Frontal cortex (tissue), 4 donors: ENCODE measurements around the gene VKORC1. TPM values are rescaled to one million over a fixed set of nuclear protein-coding genes. Genes with fewer than 3 reads are reported as not detected.

Experiments used
- DNase-seq, 2 donors: peaks; one replicate each; pipeline ENCODE4 v3.0.0; 2012; ENCODE audit warnings: low spot score in 2 of 2
- FAIRE-seq: peaks from 2 replicates; lab custom pipeline; 2012; peaks lifted over from hg19 to GRCh38; lab: Jason Lieb, UNC
- total RNA-seq: library from RNA; depleted of rRNA; stranded (reverse); fragments of >200 nt; gene quantifications from one replicate; pipeline ENCODE4 v1.2.3, GENCODE V29; 2014
- donor health status: control.
- donor health status: control.
- donor health status: control.

The VKORC1 gene
- total RNA-seq, 1 donor from 2014 or later, result 35.9 TPM

- DNase-seq (no peak), FAIRE-seq (no peak)
These were observed 36.3 kb upstream of the VKORC1 start for GRCh38 chr16:31130899-31131298.

- no peak for DNase-seq
- no peak for FAIRE-seq
These were observed 35.8 kb upstream of the VKORC1 start for GRCh38 chr16:31130336-31130891.

DNA sequence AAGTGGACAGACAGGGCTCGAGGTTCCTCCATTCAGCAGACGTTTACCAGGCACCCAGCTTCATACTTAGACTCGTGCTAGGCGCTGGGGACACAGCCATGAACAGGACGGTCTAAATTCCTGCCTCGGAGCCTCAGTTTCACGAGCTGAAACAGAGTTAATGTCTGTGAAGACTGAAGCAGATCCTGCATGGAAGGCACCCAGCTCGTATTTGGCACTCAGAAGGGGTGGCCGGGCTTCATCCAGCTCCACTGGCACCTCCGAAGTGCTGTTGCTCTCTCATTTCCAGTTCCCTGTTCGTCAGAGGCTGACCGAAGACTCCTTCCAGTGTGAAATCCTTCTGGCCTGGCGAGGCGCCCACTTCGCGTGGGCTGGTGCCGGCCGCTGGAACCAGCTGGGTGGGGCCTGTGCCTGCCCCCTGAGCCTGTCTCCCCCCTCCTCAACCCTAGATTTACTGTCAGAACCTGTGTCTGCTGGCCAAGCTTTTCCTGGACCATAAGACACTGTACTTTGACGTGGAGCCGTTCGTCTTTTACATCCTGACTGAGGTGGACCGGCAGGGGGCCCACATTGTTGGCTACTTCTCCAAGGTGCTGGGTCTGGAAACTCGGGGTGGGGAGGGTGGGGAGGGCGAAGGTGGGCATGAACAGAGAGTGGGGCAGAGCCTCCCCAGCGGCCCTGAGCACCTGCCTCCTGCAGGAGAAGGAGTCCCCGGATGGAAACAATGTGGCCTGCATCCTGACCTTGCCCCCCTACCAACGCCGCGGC lies 35.2 kb upstream of the VKORC1 start:
- DNase-seq, result peak in 1 of 2 donors; percentile 59

GRCh38 chr16:31128711-31129567 lies 34.3 kb upstream of the VKORC1 start:
- peak in 1 of 2 donors; percentile 70 for DNase-seq

More for the DNA sequence above, 35.2 kb upstream of the VKORC1 start:
- no peak for FAIRE-seq

DNA sequence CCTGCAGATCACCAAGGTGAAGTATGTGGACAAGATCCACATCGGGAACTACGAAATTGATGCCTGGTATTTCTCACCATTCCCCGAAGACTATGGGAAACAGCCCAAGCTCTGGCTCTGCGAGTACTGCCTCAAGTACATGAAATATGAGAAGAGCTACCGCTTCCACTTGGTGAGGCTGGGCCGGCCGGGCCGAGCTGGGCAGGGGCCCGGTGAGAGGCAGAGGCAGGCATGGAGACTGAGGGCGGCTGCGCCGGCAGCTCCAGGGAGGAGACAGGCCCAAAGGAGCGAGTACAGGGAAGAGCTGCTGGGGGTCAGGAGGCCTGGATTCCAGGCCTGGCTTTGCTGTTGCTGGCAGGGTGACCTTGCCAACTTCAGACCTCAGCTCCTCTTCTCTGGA lies 32.6 kb upstream of the VKORC1 start:
- DNase-seq (no peak), FAIRE-seq (no peak)

More at GRCh38 chr16:31128711-31129567, 34.3 kb upstream of the VKORC1 start:
- FAIRE-seq, result no peak

DNA sequence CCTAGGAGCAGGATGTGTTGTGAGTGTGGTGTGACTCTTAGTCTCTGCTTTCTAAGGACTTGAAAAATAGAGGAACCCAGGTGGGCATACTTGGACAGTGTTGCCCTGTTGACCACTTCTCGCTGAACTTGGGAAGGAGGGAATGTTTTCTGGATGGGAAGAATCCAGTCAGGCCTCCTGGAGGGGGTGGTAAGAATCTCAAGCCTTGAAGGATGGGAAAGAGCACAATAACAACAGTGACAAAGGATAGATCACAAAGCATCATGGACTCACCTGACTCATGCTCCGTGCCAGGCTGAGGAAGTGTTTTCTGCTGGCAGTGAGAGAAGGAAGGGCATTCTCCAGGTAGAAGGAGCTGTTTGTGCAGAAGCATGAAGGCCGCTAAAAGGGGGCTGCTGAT lies 31.2 kb upstream of the VKORC1 start:
- FAIRE-seq (no peak), DNase-seq (no peak)

DNA sequence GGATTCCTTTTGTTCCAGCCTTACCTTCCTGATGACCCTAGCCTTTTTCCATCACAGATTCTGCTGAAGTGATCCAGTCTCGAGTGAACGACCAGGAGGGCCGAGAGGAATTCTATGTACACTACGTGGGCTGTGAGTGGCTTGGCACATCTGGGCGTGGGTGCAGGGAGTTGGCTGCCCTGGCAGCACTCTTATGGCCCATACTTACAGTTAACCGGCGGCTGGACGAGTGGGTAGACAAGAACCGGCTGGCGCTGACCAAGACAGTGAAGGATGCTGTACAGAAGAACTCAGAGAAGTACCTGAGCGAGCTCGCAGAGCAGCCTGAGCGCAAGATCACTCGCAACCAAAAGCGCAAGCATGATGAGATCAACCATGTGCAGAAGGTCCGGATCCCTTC lies 25.5 kb upstream of the VKORC1 start:
- no peak for FAIRE-seq
- no peak for DNase-seq

GRCh38 chr16:31118223-31119155 lies 23.9 kb upstream of the VKORC1 start:
- no peak for FAIRE-seq

GRCh38 chr16:31117384-31118222 lies 23.0 kb upstream of the VKORC1 start, which contains the start of gene KAT8:
TSS of gene KAT8 (plus strand) at chr16:31117664. CDS start at chr16:31117682, 18 bp downstream.
- FAIRE-seq, result no peak
- DNase-seq, result peak; percentile 97 to 98

More at GRCh38 chr16:31118223-31119155, 23.9 kb upstream of the VKORC1 start:
- DNase-seq, result no peak

DNA sequence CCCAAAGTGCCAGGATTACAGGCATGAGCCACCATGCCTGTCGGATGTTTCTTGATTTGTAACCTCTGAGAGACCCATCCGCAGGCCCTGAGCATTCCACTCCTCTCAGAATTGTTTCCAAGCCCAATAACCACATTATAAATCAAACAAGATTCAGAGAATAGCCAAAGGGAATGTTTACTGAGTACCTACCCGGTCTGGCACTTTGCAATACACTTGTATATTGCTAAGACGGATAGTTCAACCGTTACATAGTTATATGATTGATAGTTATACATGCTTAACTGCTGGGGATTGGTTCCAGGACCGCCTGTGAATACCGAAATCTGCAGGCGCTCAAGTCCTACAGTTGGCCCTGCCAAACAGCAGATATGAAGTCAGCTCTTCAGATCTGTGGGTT lies 19.9 kb upstream of the VKORC1 start:
- FAIRE-seq, result no peak

GRCh38 chr16:31113121-31114120 lies 18.8 kb upstream of the VKORC1 start:
- no peak for FAIRE-seq
- no peak for DNase-seq

More for the DNA sequence above, 19.9 kb upstream of the VKORC1 start:
- no peak for DNase-seq

DNA sequence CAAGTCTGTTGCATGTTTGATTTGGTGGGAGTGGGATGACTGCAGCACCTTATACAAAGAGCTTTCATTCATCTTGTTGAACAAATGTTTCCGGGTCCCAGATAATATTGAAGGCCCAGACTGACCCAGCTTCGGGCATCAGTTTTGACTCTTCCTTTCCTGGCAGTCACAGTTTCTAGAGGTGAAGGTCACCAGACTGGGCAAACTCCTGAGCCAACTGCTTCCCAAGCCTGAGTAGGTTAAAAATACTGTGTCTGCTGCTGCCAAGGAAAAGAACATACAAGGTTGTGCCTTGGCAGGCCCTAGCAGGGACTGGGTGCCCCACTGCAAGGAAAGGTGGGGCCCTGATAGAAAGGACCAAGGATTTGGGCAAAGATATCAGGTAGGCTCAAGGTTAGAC lies 18.1 kb upstream of the VKORC1 start:
- FAIRE-seq, result no peak
- DNase-seq, result no peak

DNA sequence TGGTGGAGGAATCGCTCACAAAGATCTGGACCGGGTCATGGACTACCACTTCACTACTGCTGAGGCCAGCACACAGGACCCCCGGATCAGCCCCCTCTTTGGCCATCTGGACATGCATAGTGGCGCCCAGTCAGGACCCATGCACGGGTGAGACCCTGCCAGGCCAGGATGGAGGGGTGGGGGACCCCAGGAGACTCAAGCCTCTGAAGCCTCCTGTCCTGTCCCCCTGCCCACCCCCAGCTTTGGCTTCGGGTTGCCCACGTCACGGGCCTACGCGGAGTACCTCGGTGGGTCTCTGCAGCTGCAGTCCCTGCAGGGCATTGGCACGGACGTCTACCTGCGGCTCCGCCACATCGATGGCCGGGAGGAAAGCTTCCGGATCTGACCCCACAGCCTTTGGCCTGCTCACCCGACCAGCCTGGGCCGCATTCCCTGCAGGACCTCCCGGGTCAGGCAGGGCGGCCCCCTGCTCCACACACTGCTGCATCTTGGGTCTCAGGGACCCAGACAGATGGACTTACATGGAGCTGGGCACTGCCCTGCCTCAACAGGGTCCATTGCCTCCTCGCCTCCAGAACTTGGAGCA lies 17.4 kb upstream of the VKORC1 start:
- DNase-seq (no peak), FAIRE-seq (no peak)

GRCh38 chr16:31110106-31111034 lies 15.8 kb upstream of the VKORC1 start:
- DNase-seq (no peak), FAIRE-seq (no peak)

GRCh38 chr16:31109622-31110021 lies 15.0 kb upstream of the VKORC1 start:
- no peak for FAIRE-seq
- no peak for DNase-seq
